ENCODE data around the gene GREB1L. TPM values are rescaled to one million over a fixed set of nuclear protein-coding genes. Genes with fewer than 3 reads are reported as not detected.

Gene GREB1L
- total RNA-seq, 1 donor from 2014 or later, result 16.2 TPM

Other genes with a start within 250 kb of the GREB1L start
- gene ROCK1, start 130.4 kb upstream of the GREB1L start, total RNA-seq, result 49.1 TPM